HG03457 (cell line): Measurements from ENCODE around the gene WSB2.
"Not testable (repeated sequence)": the region's sequence is repeated elsewhere in the genome, so short reads cannot be mapped to it uniquely, and the experiment has no call there.

Source experiments
- ATAC-seq: cut with Tn5 transposase; IDR thresholded peaks from one replicate; pipeline ENCODE4 v1.9.1; 2021; ENCODE audit warnings: moderate number of reproducible peaks; ENCODE audit not compliant: unreplicated experiment

The WSB2 gene

DNA sequence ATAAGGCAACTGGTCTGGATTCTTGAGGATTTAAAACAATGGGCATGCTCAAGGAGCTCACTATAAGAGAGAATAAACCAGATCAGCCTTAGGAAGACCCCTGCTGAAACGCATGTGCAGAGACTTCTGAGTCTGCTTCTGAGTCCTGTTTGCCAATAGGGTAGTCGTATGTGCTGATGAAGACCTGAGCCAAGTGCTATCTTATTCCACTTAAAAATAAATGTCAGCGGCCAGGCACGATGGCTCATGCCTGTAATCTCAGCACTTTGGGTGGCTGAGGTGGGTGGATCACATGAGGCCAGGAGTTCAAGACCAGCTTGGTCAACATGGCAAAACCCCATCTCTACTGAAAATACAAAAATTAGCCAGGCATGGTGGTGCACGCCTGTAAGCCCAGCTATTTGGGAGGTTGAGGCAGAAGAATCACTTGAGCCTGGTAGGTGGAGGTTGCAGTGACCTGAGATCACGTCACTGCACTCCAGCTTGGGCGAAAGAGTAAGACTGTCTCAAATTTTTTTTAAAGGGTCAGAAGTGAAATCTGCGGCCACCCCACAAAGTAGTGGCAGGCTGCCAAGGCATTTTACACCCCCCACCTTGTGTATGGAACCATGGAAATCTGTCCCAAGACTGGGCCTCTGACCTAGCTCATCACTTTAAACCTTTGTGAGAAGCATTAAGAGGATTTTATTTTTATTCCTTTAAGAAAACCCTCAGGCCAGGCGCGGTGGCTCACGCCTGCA lies 24.1 kb downstream of the WSB2 start:
- ATAC-seq, result no peak

DNA sequence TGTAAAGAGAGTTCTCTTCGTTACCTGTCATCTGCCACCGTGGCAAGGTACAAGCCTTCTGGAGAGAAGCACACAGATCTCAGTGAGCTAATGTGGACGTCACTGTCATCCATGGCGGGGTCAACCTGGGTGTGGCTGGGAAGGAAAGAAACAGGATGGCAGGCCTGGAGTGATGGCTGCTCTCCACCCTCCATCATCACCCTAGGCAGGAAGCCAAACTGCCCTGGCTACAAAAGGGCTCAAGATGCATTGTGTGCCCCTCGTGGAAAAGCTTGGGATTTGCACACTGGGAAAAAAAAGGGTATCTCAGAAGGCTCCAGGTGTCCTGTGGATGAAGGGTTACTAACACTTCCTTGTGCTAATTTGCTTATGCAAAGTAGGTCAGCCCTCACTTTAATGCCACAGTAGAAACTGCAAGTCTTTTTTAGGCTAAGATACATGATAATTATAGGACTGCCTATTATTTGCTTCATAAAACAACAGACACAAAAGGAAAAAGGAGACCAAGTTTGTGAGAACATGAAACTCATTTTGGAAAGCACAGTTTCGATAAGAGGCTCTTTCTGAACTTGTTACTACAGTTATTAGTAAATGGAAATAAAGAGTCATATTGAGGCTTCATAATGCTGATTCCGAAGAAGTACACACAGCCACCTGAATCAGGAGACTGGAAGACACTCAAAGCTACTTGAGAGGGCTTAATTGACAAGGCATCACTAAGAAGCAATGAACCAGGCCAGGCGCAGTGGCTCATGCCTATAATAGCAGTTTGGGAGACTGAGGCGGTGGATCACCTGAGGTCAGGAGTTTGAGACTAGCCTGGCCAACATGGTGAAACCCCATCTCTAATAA lies 25.6 kb downstream of the WSB2 start:
- peak; percentile 80 for ATAC-seq

DNA sequence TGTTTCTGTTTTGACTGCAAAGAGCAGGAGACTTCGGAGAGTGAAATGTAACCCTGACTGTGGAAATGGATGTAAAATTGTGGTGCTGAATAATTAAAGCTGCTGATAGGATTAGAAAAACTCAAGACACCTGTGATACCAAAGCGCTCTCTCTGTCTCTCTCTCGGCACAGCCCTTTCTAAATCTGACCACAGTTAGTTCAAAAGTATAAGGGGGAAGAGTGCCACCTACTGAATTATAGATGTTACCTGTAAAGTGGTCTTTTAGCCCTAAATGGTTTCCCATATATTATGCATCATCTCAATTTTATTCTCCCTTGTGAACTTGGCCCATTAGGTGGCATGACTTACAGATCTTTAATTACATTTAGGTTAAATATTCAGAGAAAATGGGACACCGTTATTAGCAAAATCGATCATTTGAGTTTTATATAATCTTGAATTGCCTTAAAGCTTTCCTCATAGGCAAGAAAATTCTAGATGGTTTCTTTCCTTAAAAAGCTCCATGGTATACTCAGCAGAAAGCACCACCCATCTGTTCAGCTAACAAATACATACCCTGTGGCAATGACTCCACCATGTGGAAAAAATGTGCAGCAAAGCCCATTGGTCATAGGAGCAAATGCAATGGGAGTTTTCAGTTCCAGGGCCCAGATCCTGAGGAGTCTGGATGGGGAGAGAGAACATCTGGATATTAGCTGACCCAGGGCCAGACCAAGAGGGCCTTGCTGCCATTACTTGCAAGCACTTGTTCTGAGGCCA lies 26.4 kb downstream of the WSB2 start:
- ATAC-seq, result no peak

DNA sequence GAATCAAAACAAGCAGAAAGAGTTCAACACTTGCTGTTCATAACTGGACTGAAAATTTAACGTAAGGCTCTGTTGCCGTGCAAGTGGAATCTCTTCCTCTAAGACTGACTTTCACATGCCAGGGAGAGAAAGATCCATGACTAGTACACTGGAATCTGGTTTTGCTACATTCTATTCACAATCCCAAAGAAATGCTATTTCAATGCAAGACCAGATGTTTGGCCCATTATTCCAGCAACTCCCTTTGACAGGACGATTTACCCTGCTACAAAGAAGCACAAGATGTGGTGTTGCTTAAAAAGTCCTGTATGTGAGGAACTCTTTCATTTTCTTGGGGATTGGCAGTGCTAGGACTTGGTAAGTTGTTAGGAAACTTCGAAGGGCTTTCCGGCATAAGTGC lies 27.1 kb downstream of the WSB2 start:
- ATAC-seq, result no peak

DNA sequence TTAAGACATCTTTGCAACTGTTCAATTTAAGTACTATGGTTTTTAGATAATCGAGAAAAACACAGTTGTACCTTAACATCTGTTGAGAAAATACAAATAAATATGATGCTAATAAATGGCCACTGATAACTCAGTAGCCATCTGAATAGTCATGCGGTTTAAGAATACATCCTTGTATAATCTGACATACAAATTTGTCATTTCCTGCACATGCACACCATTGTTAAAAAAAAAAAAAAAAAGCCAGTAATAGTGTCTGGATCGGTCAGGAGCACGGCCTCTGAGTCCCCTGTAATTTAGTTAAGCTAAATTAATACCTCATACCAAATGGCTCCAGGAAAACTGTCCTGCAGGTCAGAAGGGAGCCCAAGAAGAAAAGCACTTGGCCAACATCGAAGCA lies 27.7 kb downstream of the WSB2 start:
- ATAC-seq, result no peak

DNA sequence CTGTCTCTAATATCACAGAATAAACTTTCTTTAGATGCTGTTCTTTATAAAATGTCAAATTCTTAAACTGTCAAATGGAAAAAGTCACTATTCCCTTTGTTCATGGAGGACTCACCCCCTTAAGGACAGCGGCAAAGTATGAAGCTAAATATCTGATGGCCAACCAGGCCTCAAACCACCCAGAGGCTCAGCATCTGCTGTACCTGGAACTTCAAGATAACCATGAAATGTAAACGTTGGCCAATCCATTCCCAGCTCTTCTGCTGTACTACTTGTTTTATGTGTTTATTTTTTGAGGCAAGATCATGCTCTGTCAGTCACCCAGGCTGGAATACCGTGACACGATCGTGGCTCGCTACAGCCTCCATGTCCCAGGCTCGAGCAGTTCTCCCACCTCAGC lies 28.8 kb downstream of the WSB2 start:
- no peak for ATAC-seq

DNA sequence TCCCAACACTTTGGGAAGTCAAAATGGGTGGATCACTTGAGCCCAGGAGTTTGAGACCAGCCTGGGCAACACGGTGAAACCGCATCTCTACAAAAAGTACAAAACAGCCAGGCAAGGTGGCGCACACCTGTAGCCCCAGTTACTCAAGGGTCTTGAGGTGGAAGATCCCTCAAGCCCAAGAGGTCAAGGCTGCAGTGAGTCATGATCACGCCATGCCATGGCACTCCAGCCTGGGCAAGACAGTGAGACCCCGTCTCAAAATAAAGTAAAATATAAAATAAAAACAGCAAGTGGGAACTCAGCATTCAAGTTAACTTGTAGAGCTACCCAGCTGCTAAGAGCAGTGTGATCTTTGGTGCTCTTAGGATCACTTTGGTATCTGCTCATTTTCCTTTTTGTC lies 31.8 kb downstream of the WSB2 start:
- ATAC-seq, result no peak

DNA sequence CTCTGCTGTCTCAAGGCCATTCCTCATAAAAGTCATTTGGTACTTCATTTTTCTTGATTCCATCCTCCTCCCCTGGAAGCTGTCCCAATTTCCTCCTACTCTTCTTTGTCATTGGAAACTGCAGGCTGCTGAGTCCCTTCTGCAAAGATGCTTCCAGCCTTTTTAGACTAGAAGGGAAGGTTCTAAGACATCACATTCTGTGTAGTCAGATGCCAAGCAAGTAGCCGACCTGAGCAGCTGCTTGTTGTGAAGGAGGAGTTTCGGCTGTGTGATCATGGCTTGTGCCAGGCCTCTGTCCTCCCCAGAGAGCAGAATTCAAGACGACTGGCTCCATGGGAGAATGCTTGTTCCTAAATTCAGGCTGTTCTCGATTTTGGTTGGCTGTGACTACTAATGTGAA lies 35.8 kb downstream of the WSB2 start:
- ATAC-seq, result no peak

DNA sequence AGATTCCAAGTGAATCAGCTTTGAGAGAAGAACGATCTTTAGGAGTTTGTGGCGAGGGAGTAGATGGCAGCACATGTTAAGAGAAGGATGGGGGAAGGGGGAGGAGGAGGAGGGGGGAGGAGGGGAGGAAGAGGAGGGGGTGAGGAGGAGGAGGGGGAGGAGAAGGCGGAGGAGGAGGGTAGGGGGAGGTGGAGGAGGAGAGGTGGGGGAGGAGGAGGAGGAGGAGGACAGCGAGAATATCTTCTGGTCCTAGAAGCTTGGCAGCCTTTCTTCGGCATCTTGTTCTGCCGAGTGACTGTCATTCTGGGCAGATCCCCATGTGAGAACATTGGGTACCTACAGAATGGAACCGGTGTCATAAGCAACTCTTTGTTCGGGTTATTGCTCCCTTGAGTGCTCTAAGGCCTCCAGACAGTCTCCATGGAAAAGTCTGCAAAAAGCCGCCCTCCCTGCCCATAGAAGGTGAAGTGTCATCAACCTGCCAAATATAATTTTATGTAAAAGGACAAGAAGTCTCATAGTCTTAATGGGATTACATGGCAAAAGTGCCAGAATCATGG lies 37.6 kb downstream of the WSB2 start:
- ATAC-seq, result no peak

DNA sequence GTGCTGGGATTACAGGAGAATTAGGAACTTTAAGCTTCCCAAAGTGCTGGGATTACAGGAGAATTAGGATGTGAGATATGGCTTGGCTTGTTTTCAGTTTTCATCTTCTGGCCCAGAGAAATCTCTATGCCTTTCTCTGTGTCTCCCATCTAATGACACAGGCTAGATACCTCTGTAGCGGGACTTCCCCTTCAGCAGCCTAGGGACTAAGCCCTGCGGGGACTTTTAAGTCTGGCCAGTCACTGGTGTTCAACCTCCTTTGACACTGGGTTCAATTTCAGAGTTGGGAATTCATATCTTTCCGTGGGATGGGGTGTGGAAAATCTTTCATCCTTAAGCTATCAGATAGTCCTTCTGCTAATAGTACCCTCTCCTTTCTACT lies 38.3 kb downstream of the WSB2 start:
- ATAC-seq, result no peak

DNA sequence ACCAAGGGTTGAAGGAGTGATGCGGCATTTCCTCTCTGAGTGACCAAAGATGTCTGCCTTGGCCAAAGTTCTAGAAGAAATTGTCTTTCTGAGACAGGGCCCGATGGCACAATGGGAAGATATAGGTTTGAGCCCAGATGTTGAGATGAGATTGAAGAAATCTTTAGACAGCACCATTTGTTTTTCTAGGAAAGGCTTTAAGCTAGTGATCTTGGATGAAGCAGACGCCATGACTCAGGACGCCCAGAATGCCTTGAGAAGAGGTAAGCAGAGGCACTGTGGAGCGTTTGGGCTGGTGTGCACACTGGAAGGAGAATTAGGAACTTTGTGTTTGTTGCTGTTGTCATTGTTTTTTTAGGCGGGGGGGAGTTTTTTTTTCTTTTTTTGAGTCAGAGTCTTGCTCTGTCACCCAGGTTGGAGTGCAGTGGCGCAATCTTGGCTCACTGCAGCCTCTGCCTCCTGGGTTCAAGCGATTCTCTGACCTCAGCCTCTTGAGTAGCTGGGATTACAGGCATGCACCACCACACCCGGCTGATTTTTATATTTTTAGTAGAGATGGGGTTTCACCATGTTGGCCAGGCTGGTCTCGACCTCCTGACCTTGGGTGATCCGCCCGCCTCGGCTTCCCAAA lies 38.8 kb downstream of the WSB2 start:
- not testable (repeated sequence) for ATAC-seq

DNA sequence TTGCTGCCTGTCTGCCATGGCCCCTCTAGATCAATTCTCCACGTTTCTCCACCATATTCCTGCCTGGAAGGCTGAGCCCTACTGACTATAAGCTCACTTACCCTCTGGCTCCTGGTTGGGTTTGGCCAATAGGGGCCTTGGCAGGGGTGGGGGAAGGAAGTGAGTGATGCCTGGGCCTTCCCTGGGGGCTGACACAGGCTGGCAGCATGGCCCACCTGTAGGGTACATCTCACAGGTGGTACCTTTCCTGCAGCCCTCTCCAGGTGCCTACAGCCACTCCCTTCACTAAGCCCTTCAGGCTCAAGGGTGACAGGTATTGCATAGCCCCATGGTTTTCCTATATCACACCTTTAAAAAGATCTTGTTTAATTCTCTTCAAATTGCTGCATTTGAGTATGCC lies 40.9 kb downstream of the WSB2 start:
- no peak for ATAC-seq

DNA sequence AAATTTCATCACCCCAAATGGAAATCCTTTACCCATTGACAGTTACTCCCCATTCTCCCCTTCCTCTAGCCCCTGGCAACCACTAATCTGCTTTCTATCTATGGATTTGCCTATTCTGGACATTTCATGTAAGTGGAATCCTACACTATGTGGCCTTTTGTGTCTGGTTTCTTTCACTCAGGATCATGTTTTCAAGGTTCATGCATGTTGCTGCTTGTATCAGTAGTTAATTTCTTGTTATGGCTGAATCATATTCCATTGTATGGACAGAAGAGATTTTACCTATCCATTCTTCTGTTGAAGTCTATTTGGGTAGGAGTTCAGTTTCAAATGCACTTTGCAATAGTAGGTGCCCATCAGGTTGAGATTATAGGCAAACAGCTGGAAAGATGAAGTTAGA lies 43.1 kb downstream of the WSB2 start:
- no peak for ATAC-seq

DNA sequence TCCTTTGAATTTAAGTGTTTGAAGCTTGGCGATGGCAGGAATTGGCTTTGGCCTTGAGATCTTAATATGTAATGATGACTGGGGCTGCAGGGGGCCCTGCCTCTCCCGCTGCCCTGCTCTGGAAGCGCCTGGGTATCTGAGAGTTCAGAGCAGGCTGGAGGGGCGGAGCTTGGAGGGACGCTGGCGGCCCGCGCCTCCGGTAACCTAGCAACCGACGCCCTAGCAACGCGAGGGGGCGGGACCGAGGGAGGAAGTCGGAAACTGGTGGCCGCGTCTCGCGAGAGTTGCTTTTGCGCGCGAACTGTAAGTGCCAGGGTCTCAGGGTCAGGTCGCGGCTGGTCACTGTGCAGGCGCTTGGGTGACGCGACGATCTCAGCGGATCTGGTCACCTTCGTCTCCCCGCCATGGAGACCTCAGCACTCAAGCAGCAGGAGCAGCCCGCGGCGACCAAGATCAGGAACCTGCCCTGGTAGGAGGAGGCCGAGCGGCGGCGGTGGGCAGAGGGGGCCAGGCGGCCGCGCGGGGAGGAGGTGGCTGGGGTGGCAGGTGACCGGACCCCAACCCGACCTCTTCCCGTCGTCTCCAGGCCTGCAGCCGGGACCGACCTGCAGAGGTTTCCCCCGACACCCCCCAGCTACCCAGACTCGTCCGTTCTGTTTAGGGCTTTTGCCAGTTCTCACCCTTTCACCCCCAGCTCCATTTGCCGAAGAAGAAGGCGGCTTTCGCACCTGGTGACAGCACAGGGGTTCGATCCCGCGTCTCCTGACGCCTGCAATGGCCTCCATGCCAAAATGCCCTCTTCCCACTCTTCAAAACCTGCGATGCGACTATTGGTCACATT lies 44.3 kb downstream of the WSB2 start, which contains the start of gene RFC5:
TSS of gene RFC5 (plus strand) at position 280 of the 841 bp plus-strand sequence. CDS start at position 405, 125 bp downstream.
- peak; percentile 94 for ATAC-seq

DNA sequence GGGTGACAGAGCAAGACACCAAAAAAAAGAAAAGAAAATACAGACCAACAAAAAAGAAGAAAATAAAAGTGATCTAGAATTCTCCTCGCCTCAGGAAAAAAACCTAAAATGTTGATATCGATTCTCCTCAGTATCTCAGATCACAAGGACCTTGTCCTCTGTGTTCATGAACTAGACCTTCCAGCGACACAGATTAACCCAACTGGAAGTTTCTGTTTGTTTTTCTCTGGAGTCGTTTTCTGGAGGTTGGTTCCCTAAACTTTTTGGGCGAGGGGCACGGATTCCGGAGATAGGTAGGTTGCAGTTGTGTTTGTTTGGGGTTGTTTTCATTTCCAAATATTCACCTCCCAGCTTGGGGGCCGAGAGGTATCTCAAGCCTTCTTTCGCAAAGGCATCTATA lies 45.0 kb downstream of the WSB2 start:
- no peak for ATAC-seq

DNA sequence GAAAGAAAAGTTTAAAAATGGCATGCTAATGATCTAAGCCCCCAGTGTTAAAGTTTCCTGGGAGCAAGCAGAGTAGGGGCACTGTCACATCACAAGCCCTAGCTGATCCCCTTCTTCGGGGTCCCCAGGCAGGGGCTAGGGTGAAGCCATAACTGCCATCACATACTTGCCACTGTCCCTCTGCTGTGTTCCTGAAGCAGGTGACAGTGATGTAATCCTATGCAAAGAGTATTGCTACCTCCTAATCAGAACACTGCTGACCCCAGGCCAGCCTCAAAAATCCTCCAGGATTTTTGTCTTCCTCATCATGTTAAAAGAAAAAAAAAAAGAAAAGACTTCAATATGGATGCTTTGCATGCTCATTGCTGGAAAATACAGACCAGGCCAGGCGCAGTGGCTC lies 45.7 kb downstream of the WSB2 start:
- no peak for ATAC-seq

DNA sequence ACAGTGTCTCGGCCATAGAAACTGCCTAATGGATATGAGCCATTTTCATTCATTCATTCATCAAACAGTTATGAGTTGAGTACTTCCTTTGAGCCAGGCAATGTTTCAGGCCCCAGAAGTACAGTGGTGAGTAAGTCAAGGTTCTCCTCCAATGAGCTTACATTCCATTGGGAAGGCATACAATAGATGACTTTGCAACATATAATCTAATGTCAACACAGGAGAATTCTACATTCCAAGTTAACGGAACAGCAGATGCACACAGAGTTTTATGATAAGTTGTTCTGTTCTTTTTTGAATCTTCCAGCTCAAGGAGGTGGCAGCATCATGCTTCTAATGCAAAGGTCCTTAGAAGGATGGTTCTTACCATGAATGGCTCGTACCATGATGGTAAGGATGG lies 47.7 kb downstream of the WSB2 start:
- no peak for ATAC-seq

DNA sequence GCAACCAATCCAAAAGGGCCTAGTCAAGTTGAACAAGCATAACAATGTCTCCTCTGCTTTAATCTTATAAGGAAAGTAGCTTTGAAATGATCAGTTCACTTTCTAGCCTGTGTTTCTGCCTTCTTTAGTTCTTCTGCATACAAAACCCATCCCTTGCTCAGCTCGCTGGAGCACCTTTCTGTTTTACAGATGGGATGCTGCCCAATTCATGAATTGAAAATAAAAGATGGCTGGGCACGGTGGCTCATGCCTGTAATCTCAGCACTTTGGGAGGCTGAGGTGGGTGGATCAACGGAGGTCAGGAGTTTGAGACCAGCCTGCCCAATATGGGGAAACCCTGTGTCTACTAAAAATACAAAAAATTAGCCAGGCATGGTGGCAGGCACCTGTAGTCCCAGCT lies 49.0 kb downstream of the WSB2 start:
- ATAC-seq, result no peak

DNA sequence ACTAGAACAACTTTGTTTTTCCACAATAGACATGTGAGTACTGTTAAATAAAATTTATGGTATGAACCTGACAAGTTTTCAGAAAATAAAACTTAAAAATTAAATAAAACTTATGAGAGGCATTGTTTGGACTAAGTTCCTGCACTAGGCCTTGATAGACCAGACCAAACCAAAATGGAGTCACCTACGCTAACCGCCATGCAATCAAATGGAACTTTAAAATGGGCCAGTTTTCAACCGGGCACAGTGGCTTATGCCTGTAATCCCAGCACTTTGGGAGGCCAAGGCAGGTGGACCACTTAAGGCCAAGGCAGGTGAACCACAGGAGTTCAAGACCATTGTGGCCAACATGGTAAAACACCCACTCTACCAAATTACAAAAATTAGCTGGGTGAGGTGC lies 49.6 kb downstream of the WSB2 start:
- no peak for ATAC-seq

DNA sequence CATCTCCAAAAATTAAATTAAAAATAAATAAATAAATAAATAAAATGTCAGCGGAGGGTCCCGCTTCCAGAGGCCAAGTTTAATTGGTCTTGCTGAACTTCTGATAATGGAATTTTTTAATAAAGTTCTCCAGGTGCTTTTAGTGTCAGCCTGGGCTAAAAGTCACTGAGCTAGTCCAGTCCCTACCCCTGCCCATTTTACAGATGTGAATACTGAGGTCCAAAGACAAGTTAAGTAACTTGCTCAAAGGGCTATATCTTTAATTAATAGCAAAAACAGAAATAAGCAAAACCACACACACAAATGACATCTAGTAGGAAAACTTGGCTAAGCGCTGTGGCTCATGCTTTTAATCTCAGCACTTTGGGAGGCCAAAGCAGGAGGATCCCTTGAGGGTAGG lies 50.1 kb downstream of the WSB2 start:
- no peak for ATAC-seq
